A549 (cell line): Measurements from ENCODE around the gene NIPAL1. TPM values are rescaled to one million over a fixed set of nuclear protein-coding genes. Genes with fewer than 3 reads are reported as not detected.

ENCODE experiments used
- ATAC-seq, 2 experiments: fragments of 200-7000 bp in 1 of 2; fragments of >200 bp in 1 of 2; cut with Nextera tagmentation in 1 of 2; cut with Tn5 transposase in 1 of 2; 3 replicates each; pipeline versions ENCODE4 v1.8.0 to v1.9.1; 2018 to 2020; ENCODE audit warnings: mild to moderate bottlenecking in 1 of 2, moderate library complexity in 1 of 2
- CTCF ChIA-PET: fragments of 300-600 bp; sonication (Branson Sonifier 250); formaldehyde crosslinking; extraction: SDS; loops from one replicate; lab custom pipeline; 2021; ENCODE audit warnings: antibody characterized with exemption, inconsistent platforms; lab: Yijun Ruan, JAX
- POLR2A ChIA-PET: fragments of 350-600 bp; formaldehyde crosslinking; extraction: SDS; loops from one replicate; lab custom pipeline; 2021; ENCODE audit warnings: antibody characterized with exemption, inconsistent platforms; lab: Yijun Ruan, JAX
- DNase-seq, 2 experiments: peaks; one replicate each; pipeline versions ENCODE4 v3.0.0 to v3.0.0-alpha.2; 2011 to 2016; ENCODE audit warnings: low read depth in 1 of 2, low spot score in 1 of 2
- FAIRE-seq: peaks from 2 replicates; lab custom pipeline; 2011; peaks lifted over from hg19 to GRCh38; lab: Jason Lieb, UNC
- H3K27ac ChIP-seq, 2 experiments: fragments of >200 bp; sonication (Bioruptor Twin); formaldehyde crosslinking; 3 replicates each; pipeline ENCODE4 v1.5.1; 2016 to 2017
- H3K4me1 ChIP-seq: fragments of >200 bp; sonication (Bioruptor Twin); formaldehyde crosslinking; 3 replicates; pipeline ENCODE4 v1.6.1; 2016
- H3K4me2 ChIP-seq: fragments of >200 bp; sonication (Bioruptor Twin); formaldehyde crosslinking; 3 replicates; pipeline ENCODE4 v1.6.1; 2016
- H3K4me3 ChIP-seq: fragments of >200 bp; sonication (Bioruptor Twin); formaldehyde crosslinking; 3 replicates; pipeline ENCODE4 v1.5.1; 2016
- H3K9me3 ChIP-seq: fragments of >200 bp; sonication (Bioruptor Twin); formaldehyde crosslinking; 3 replicates; pipeline ENCODE4 v1.6.1; 2016
- BHLHE40 ChIP-seq: IDR thresholded peaks from 2 replicates; pipeline ENCODE4 v1.6.1; 2012; ENCODE audit warnings: low read depth, low read length, inconsistent platforms
- CEBPB ChIP-seq, 2 experiments: fragments of >200 bp in 1 of 2; sonication (Bioruptor Twin) in 1 of 2; formaldehyde crosslinking in 1 of 2; IDR thresholded peaks; 2 replicates each; pipeline ENCODE4 v1.6.1; 2012 to 2016
- EHF ChIP-seq: fragments of 250-450 bp; sonication (Bioruptor Pico); IDR thresholded peaks from 2 replicates; pipeline ENCODE4 v1.5.0; 2020; ENCODE audit warnings: mild to moderate bottlenecking
- FOSB ChIP-seq: fragments of 250-450 bp; sonication (Bioruptor Pico); IDR thresholded peaks from 2 replicates; pipeline ENCODE4 v1.5.0; 2020; ENCODE audit warnings: mild to moderate bottlenecking, moderate library complexity
- HDAC2 ChIP-seq: fragments of 200-600 bp; sonication (generic); IDR thresholded peaks from 2 replicates; pipeline ENCODE4 v1.6.1; 2016
- HEYL ChIP-seq: fragments of 250-450 bp; sonication (Bioruptor Pico); IDR thresholded peaks from 2 replicates; pipeline ENCODE4 v1.8.0; 2021; ENCODE audit warnings: mild to moderate bottlenecking, moderate library complexity
- HOXA7 ChIP-seq: fragments of 250-450 bp; sonication (Bioruptor Pico); IDR thresholded peaks from 2 replicates; pipeline ENCODE4 v1.5.0; 2020; ENCODE audit warnings: mild to moderate bottlenecking, moderate library complexity
- HOXB13 ChIP-seq: fragments of 250-450 bp; sonication (Bioruptor Pico); IDR thresholded peaks from 2 replicates; pipeline ENCODE4 v1.5.0; 2020; ENCODE audit warnings: low read depth, mild to moderate bottlenecking, moderate library complexity
- KDM5A ChIP-seq: fragments of 200-600 bp; sonication (generic); IDR thresholded peaks from 2 replicates; pipeline ENCODE4 v1.6.1; 2016; ENCODE audit warnings: antibody characterized with exemption, mild to moderate bottlenecking
- MAFK ChIP-seq: fragments of 450-650 bp; IDR thresholded peaks from 2 replicates; pipeline ENCODE4 v1.6.1; 2014; ENCODE audit not compliant: partially characterized antibody
- NFE2L2 ChIP-seq: fragments of 150-350 bp; conservative IDR thresholded peaks from 2 replicates; pipeline ENCODE4 v1.6.1; 2014; ENCODE audit warnings: low read length
- NR3C1 ChIP-seq: fragments of >200 bp; sonication (Bioruptor Twin); formaldehyde crosslinking; IDR thresholded peaks from 3 replicates; pipeline ENCODE4 v1.6.1; 2017
- PHF8 ChIP-seq: fragments of 200-600 bp; sonication (generic); IDR thresholded peaks from 2 replicates; pipeline ENCODE4 v1.6.1; 2016; ENCODE audit warnings: low read depth, mild to moderate bottlenecking, antibody characterized with exemption, moderate library complexity, borderline replicate concordance
- POLR2AphosphoS2 ChIP-seq: conservative IDR thresholded peaks from 2 replicates; pipeline ENCODE4 v1.6.1; 2012; ENCODE audit warnings: low read length, improper control_type of control experiment, inconsistent platforms
- RAD21 ChIP-seq, 2 experiments: fragments of >200 bp in 1 of 2; sonication (Bioruptor Twin) in 1 of 2; formaldehyde crosslinking in 1 of 2; IDR thresholded peaks in 1 of 2; conservative IDR thresholded peaks in 1 of 2; 2 replicates in 1 of 2; 3 replicates in 1 of 2; pipeline ENCODE4 v1.6.1; 2012 to 2018; ENCODE audit warnings: inconsistent platforms in 1 of 2
- SMC3 ChIP-seq: fragments of >200 bp; sonication (Bioruptor Twin); formaldehyde crosslinking; IDR thresholded peaks from 3 replicates; pipeline ENCODE4 v1.6.1; 2018; ENCODE audit warnings: inconsistent platforms
- ZFP36 ChIP-seq: fragments of 450-650 bp; IDR thresholded peaks from 2 replicates; pipeline ENCODE4 v1.6.1; 2014; ENCODE audit warnings: borderline replicate concordance; ENCODE audit not compliant: partially characterized antibody
- WGBS: methylation state at CpG from one replicate; pipeline ENCODE4 v1.1.6; 2017; ENCODE audit errors: missing lambda C conversion rate; 5-methylcytosine and 5-hydroxymethylcytosine counted together
- polyA minus RNA-seq: library from RNA; depleted of rRNA, polyadenylated mRNA; stranded (reverse); fragments of >200 nt; gene quantifications from 2 replicates; pipeline ENCODE4 v1.2.3, GENCODE V29; 2011; rRNA and poly(A)+ RNA removed
- polyA plus RNA-seq, 4 experiments: library from polyadenylated mRNA; depleted of rRNA in 3 of 4; stranded (reverse); fragments of >200 nt; fragmentation: RNase III in 1 of 4; extraction: RNeasy Plus Mini Kit Qiagen cat#74134 plus additional on column Dnase treatment in 1 of 4; gene quantifications; 2 replicates in 3 of 4; 3 replicates in 1 of 4; pipeline ENCODE4 v1.2.3, GENCODE V29; 2011 to 2017
- TF ChIP-seq, protein P1 (sequence below): IDR thresholded peaks from 2 replicates; pipeline ENCODE4 v1.6.1; 2012
- TF ChIP-seq, protein P2 (sequence below): fragments of >200 bp; sonication (Bioruptor Twin); formaldehyde crosslinking; IDR thresholded peaks from 3 replicates; pipeline ENCODE4 v1.6.1; 2016
- TF ChIP-seq, protein P3 (sequence below): fragments of >200 bp; sonication (Bioruptor Twin); formaldehyde crosslinking; IDR thresholded peaks from 3 replicates; pipeline ENCODE4 v1.5.1; 2016
- TF ChIP-seq, protein P4 (sequence below): fragments of 150-350 bp; IDR thresholded peaks from 2 replicates; pipeline ENCODE4 v1.6.1; 2014; ENCODE audit warnings: low read depth, mild to moderate bottlenecking, low read length
- TF ChIP-seq, protein P5 (sequence below): IDR thresholded peaks from 2 replicates; pipeline ENCODE4 v1.6.1; 2012; ENCODE audit warnings: low read depth, borderline replicate concordance
- TF ChIP-seq, protein P6 (sequence below): fragments of >200 bp; sonication (Bioruptor Twin); formaldehyde crosslinking; IDR thresholded peaks from 2 replicates; pipeline ENCODE4 v1.6.1; 2016
- TF ChIP-seq, protein P7 (sequence below): fragments of 250-450 bp; sonication (Bioruptor Pico); IDR thresholded peaks from 2 replicates; pipeline ENCODE4 v1.5.0; 2021; ENCODE audit warnings: mild to moderate bottlenecking, moderate library complexity, borderline replicate concordance

The NIPAL1 gene
- polyA plus RNA-seq (2011; rRNA removed) (0.47 and 0.53 TPM in 2 replicates), polyA plus RNA-seq (2017; fragmentation: RNase III; extraction: RNeasy Plus Mini Kit Qiagen cat#74134 plus additional on column Dnase treatment) (0.29 to 0.41 TPM (median 0.38 TPM) in 3 replicates), polyA minus RNA-seq (0.34 and 0.66 TPM in 2 replicates)
- 0.08 and 0.12 TPM in 2 replicates for polyA plus RNA-seq (2012; cell fraction: cytosol; rRNA removed)
- 0.04 and 0.16 TPM in 2 replicates for polyA plus RNA-seq (2012; cell fraction: nucleus; rRNA removed)

DNA sequence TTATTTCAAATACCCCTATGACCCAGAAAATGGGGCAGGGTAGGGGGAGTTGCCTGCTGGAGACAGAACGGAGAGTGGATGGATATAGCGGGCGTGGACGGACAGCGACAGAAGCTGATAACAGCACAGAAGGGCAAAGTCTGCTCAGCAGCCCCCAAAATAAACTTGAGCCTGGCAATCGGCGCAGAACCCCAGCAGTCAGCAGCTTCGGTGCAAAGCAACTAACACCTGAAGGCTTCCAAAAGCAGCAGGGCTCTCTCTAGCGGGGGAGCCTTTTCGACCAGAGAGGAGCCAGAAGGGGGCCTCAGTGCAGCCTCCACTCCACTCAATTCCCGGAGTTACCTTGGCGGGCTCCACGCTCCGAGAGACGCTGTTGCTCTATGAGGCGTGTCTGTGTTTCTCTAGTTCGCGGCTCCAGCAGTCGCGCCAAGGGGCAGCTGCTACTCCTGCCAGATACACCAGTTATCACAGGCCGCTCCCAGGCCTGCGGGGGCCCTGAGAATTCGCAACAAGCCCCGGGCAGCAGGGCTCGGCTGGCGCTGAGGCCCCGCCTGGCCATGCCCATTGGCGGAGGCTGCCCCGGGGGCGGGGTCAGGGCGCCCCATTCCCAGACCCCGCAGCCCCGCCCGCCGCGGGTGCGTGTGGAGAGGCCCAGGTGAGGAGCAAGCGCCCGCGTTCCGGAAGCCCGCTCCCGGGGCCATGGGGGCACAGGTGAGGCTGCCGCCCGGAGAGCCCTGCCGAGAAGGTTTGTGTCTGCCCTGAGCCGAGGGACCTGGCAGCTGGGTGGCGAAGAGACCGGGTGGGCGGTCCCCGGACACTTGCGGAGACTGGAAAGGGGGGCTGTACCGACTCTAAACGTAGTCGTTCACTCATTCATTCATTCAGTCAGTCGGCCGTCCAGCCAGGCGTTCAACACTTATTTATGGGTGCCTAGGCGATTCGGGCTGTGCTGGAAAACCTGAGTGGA is at the start of gene NIPAL1, which contains the start of gene CNGA1:
Gene NIPAL1, plus strand, starts transcription at position 632 of the 967 bp plus-strand sequence. Its CDS starts 68 bp downstream, at position 700.
Gene CNGA1, minus strand, starts transcription at position 541 of the 967 bp plus-strand sequence. CDS start 63,992 bp downstream, outside the sequence.
- CTCF ChIA-PET, result interaction anchor here (0.6 to 1.2 kb wide), 3 partner anchors 18 to 74 kb away, joined by 3 to 4 read pairs (median 3); no protein-coding TSS in a partner anchor
- Histone ChIP-seq H3K4me1 (no peaks in the 10 kb centered on the region), H3K9me3 (no peaks in the 10 kb centered on the region), H3K4me3 (peak within 1 kb of the TSS; percentile 74), H3K4me2 (peak within 1 kb of the TSS; percentile 100), H3K27ac (peak within 1 kb of the TSS; percentile 31 to 79; a peak in 4 of 6 replicates)
- WGBS, result 5% methylated on average over 25 of the region's 60 CpGs
- ATAC-seq (peak; percentile 96 to 98), DNase-seq (peak; percentile 53 to 67), FAIRE-seq (no peak)
- TF ChIP-seq HOXB13 (CRISPR knock-in tag) (no peak), PHF8 (0 out of 2 replicates have a peak, but pooled peaks have one; percentile 15), RAD21 (conservative IDR thresholded peaks at IDR 0.05 in 1 of 2, IDR thresholded peaks at IDR 0.05 in 1 of 2) (peak in 1 of 2 experiments; percentile 32; a peak in 1 of 5 replicates), HEYL (CRISPR knock-in tag) (no peak), HOXA7 (no peak), SMC3 (peak; percentile 34; the same call in 1 of the 3 replicates), EHF (CRISPR knock-in tag) (no peak)
- TF ChIP-seq, protein P1, sequence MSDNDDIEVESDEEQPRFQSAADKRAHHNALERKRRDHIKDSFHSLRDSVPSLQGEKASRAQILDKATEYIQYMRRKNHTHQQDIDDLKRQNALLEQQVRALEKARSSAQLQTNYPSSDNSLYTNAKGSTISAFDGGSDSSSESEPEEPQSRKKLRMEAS, result peak; percentile 25; the same call in 1 of the 2 replicates
- TF ChIP-seq, protein P2, sequence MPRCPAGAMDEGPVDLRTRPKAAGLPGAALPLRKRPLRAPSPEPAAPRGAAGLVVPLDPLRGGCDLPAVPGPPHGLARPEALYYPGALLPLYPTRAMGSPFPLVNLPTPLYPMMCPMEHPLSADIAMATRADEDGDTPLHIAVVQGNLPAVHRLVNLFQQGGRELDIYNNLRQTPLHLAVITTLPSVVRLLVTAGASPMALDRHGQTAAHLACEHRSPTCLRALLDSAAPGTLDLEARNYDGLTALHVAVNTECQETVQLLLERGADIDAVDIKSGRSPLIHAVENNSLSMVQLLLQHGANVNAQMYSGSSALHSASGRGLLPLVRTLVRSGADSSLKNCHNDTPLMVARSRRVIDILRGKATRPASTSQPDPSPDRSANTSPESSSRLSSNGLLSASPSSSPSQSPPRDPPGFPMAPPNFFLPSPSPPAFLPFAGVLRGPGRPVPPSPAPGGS, result no peak
- TF ChIP-seq, protein P3, sequence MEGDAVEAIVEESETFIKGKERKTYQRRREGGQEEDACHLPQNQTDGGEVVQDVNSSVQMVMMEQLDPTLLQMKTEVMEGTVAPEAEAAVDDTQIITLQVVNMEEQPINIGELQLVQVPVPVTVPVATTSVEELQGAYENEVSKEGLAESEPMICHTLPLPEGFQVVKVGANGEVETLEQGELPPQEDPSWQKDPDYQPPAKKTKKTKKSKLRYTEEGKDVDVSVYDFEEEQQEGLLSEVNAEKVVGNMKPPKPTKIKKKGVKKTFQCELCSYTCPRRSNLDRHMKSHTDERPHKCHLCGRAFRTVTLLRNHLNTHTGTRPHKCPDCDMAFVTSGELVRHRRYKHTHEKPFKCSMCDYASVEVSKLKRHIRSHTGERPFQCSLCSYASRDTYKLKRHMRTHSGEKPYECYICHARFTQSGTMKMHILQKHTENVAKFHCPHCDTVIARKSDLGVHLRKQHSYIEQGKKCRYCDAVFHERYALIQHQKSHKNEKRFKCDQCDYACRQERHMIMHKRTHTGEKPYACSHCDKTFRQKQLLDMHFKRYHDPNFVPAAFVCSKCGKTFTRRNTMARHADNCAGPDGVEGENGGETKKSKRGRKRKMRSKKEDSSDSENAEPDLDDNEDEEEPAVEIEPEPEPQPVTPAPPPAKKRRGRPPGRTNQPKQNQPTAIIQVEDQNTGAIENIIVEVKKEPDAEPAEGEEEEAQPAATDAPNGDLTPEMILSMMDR, result peak; percentile 42
- POLR2A ChIA-PET, result no interaction called here

DNA sequence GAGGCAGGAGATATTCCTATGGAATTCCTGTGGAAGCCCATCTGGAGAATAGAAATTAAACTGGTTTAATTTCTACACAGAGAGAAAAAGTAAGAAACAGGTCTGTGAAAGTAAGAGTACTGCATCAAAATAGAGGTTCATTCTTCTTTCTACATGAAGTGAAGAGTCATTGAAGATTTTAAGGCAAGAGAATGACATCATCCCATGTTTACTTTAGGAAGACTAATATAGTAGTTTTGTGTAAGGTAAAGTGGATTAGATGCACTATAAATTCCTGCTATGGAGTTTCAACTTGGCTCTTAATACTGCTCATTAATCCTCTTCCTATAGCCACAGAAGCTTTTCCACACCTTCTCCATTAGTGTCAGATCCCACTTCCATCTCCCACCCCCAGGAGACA is 47.7 kb upstream of the NIPAL1 start:
- POLR2A ChIA-PET, result no interaction called here
- H3K27ac ChIP-seq, result no peak overlapping the region
- ATAC-seq, result no peak
- TF ChIP-seq MAFK (no peak), CEBPB (IDR thresholded peaks at IDR 0.05) (no peak), ZFP36 (no peak), NR3C1 (no peak), BHLHE40 (no peak), RAD21 (conservative IDR thresholded peaks at IDR 0.05 in 1 of 2, IDR thresholded peaks at IDR 0.05 in 1 of 2) (no peak), HEYL (CRISPR knock-in tag) (no peak), KDM5A (no peak), HDAC2 (no peak), POLR2AphosphoS2 (no peak), FOSB (CRISPR knock-in tag) (no peak), NFE2L2 (no peak), SMC3 (no peak)
- TF ChIP-seq, protein P4, sequence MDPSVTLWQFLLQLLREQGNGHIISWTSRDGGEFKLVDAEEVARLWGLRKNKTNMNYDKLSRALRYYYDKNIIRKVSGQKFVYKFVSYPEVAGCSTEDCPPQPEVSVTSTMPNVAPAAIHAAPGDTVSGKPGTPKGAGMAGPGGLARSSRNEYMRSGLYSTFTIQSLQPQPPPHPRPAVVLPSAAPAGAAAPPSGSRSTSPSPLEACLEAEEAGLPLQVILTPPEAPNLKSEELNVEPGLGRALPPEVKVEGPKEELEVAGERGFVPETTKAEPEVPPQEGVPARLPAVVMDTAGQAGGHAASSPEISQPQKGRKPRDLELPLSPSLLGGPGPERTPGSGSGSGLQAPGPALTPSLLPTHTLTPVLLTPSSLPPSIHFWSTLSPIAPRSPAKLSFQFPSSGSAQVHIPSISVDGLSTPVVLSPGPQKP, result no peak
- TF ChIP-seq, protein P5, sequence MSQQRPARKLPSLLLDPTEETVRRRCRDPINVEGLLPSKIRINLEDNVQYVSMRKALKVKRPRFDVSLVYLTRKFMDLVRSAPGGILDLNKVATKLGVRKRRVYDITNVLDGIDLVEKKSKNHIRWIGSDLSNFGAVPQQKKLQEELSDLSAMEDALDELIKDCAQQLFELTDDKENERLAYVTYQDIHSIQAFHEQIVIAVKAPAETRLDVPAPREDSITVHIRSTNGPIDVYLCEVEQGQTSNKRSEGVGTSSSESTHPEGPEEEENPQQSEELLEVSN, result no peak
- TF ChIP-seq, protein P6, sequence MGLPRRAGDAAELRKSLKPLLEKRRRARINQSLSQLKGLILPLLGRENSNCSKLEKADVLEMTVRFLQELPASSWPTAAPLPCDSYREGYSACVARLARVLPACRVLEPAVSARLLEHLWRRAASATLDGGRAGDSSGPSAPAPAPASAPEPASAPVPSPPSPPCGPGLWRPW, result no peak
- TF ChIP-seq, protein P7, sequence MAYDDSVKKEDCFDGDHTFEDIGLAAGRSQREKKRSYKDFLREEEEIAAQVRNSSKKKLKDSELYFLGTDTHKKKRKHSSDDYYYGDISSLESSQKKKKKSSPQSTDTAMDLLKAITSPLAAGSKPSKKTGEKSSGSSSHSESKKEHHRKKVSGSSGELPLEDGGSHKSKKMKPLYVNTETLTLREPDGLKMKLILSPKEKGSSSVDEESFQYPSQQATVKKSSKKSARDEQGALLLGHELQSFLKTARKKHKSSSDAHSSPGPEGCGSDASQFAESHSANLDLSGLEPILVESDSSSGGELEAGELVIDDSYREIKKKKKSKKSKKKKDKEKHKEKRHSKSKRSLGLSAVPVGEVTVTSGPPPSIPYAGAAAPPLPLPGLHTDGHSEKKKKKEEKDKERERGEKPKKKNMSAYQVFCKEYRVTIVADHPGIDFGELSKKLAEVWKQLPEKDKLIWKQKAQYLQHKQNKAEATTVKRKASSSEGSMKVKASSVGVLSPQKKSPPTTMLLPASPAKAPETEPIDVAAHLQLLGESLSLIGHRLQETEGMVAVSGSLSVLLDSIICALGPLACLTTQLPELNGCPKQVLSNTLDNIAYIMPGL (CRISPR knock-in tag), result no peak
- TF ChIP-seq, protein P2, result no peak
- TF ChIP-seq, all 56 proteins: peak for 0
- Histone ChIP-seq H3K9me3 (no peaks in the 10 kb centered on the region), H3K4me1 (no peaks in the 10 kb centered on the region), H3K4me3 (no peak overlapping the region), H3K4me2 (no peak overlapping the region)
- CTCF ChIA-PET, result no interaction called here
- FAIRE-seq (no peak), DNase-seq (no peak)
